ENCODE results near the gene FLNA.

The FLNA gene

GRCh38 chrX:154365052-154365600, 9.3 kb downstream of the FLNA start:
- TF ChIP-seq JUND (IDR thresholded peaks at IDR 0.05; ENCODE audit: low read depth): no peak
- in situ Hi-C loops (cut with HindIII; ENCODE audit: low pct_unique_long_range_greater_than_20kb, low sequenced_read_pairs): no loop called here

GRCh38 chrX:154363706-154364439, 10.6 kb downstream of the FLNA start:
- in situ Hi-C loops (cut with HindIII; ENCODE audit: low pct_unique_long_range_greater_than_20kb, low sequenced_read_pairs): no loop called here
- TF ChIP-seq JUND (IDR thresholded peaks at IDR 0.05; ENCODE audit: low read depth): no peak

More at GRCh38 chrX:154365052-154365600, 9.3 kb downstream of the FLNA start:
- DNase-seq (ENCODE audit: low read depth in 1 of 2, low spot score in 1 of 2): no peak

DNA sequence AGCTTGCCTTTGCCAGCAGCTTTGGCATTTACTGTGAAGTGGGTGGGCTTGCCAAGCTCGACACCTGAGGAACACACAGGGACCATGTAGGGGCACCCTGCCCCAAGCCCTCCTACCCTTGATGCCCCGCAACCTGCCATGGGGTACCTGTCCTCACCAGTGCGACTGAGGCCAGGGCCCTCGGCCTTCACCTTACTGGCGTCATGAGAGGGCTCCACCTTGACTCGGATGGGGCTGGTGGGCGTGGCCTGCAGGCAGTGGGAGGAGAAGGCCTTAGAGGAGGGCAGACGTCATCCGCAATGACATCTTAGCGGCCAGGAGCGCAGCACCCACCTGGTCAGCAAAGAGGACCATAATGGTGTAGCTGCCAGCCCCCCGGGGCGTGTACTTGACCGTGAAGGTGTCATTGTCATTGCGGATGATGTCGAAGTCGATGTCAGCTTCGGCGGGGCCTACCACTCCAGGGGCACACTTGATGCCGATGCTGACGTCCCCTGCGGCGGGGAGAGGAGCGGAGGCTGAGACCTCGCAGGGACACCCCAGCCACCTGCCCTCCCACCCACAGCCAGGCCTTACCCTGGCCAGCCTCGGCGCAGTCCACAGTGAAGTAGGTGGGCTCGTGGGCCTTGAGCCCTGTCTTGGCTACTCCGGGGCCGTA, 12.2 kb downstream of the FLNA start:
- no peak for DNase-seq (ENCODE audit: low read depth in 1 of 2, low spot score in 1 of 2)
- TF ChIP-seq JUND (IDR thresholded peaks at IDR 0.05; ENCODE audit: low read depth): no peak
- in situ Hi-C loops (cut with HindIII; ENCODE audit: low pct_unique_long_range_greater_than_20kb, low sequenced_read_pairs): no loop called here

More at GRCh38 chrX:154363706-154364439, 10.6 kb downstream of the FLNA start:
- DNase-seq (ENCODE audit: low read depth in 1 of 2, low spot score in 1 of 2): no peak

GRCh38 chrX:154360155-154360713, 14.2 kb downstream of the FLNA start:
- DNase-seq (ENCODE audit: low read depth in 1 of 2, low spot score in 1 of 2): no peak
- in situ Hi-C loops (cut with HindIII; ENCODE audit: low pct_unique_long_range_greater_than_20kb, low sequenced_read_pairs): no loop called here
- no peak for TF ChIP-seq JUND (IDR thresholded peaks at IDR 0.05; ENCODE audit: low read depth)

DNA sequence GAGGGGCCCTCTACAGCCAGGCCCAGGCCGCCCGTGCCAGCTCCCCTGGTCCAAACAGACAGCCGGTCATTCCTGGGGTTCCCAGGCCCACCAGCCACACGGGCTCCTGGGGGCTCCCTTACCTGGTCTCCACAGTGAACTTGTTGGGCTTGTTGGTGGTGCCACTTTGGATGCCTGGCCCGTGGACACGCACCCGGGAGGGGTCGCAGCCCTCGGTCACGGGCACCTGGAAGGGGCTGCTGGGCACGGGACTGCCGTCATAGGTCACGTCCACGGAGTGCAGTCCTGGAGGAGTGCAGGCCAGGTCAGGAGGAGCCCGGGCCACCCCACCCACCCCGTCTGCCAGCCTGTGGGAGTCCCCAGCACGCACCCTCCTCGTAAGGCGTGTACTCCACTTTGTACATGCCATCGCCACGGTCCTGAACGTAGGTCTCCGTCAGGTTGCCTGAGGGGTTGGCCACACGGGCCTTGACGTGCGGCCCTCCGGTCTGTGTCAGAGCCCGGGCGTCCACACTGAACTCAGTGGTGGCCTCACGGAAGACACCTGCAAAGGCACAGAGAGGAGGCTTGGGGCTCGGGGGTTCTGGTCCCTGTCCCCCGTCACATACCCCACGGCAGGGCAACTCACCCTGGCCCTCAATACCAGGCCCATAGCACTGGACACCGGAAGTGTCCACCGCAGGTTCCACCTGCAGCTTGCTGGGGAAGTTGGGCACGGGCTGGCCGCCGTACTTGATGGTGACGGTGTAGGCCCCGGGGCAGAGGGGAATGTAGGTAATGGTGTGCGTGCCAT, 14.9 kb downstream of the FLNA start:
- DNase-seq (ENCODE audit: low read depth in 1 of 2, low spot score in 1 of 2): no peak

GRCh38 chrX:154358829-154359228, 15.6 kb downstream of the FLNA start:
- in situ Hi-C loops (cut with HindIII; ENCODE audit: low pct_unique_long_range_greater_than_20kb, low sequenced_read_pairs): no loop called here
- TF ChIP-seq JUND (IDR thresholded peaks at IDR 0.05; ENCODE audit: low read depth): no peak
- DNase-seq (ENCODE audit: low read depth in 1 of 2, low spot score in 1 of 2): no peak

More for the DNA sequence above, 14.9 kb downstream of the FLNA start:
- in situ Hi-C loops (cut with HindIII; ENCODE audit: low pct_unique_long_range_greater_than_20kb, low sequenced_read_pairs): no loop called here
- no peak for TF ChIP-seq JUND (IDR thresholded peaks at IDR 0.05; ENCODE audit: low read depth)

- no peak for TF ChIP-seq JUND (IDR thresholded peaks at IDR 0.05; ENCODE audit: low read depth)
- no peak for DNase-seq (ENCODE audit: low read depth in 1 of 2, low spot score in 1 of 2)
- in situ Hi-C loops (cut with HindIII; ENCODE audit: low pct_unique_long_range_greater_than_20kb, low sequenced_read_pairs): no loop called here
Measured at GRCh38 chrX:154358011-154358410, 16.4 kb downstream of the FLNA start.

DNA sequence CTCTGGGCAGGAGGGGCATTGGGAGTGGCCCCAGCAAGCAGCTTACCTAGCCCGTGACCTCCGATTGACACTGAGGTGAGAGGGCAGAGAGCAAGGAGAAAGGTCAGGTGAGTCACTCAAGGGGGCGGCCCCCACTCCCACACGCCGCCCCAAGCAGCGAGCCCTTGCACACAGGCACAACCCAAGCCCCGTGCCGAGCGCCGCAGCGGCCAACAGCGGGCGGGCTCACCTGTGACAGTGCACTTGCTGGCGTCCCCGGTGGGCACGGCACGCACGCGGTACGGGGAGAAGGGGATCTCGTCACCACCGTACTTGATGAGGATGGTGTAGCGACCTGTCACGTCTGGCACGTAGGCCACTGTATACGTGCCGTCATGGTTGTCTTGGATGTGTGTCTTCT, 17.2 kb downstream of the FLNA start:
- TF ChIP-seq JUND (IDR thresholded peaks at IDR 0.05; ENCODE audit: low read depth): no peak
- no peak for DNase-seq (ENCODE audit: low read depth in 1 of 2, low spot score in 1 of 2)
- in situ Hi-C loops (cut with HindIII; ENCODE audit: low pct_unique_long_range_greater_than_20kb, low sequenced_read_pairs): no loop called here

GRCh38 chrX:154356596-154356995, 17.8 kb downstream of the FLNA start:
- TF ChIP-seq JUND (IDR thresholded peaks at IDR 0.05; ENCODE audit: low read depth): no peak
- no peak for DNase-seq (ENCODE audit: low read depth in 1 of 2, low spot score in 1 of 2)
- in situ Hi-C loops (cut with HindIII; ENCODE audit: low pct_unique_long_range_greater_than_20kb, low sequenced_read_pairs): no loop called here

DNA sequence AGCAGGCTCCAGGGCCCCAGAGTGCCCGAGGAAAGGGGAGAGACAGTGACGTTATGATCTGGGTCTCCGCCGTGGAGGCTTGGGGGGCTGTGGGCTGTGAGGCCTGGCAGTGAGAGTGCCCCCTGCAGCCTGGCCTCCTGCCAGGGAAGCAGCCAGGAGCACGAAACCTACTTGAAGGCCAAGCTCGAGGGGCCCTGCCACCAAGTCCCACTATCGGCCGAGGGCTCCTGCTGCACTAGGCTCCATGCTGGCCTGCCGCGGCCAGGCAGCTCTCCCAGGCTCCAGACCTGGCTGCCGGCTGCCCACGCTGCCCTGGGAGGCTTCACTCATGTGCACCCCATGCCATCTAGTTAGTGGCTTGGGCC, 18.7 kb downstream of the FLNA start:
- DNase-seq (ENCODE audit: low read depth in 1 of 2, low spot score in 1 of 2): no peak
- TF ChIP-seq JUND (IDR thresholded peaks at IDR 0.05; ENCODE audit: low read depth): no peak
- in situ Hi-C loops (cut with HindIII; ENCODE audit: low pct_unique_long_range_greater_than_20kb, low sequenced_read_pairs): no loop called here

DNA sequence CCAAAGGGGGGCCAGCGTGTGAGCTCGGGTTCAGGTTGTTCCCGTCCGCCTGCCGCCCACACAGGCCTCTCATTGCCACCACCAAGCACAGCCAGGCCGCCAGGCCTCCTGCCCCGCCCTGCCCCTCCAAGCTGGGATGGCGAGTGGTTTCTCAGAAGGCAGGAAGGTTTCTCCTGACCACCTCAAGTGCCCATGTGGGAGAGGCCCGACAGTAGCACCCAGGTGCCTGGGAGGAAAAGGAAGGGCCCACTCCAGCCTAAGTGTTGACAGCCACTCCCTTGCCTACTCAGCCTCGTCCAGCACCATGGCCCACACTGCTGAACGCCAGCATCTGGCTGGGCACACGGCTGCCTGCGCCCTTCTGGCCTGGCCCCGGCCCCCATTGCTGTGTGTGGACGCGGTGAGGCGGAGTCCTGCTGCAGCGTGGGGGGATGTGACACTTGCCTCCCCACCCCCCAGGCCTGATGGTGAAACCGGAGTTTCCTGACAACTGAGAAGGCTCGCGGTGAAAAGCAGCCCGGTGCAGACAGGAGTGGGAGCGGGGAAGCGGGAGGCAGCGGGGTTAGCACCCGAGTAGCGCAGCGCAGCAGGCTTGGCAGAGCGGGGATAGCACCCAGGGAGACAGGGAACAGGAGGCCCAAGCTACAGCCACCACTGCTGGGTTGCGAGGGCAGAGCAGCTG, 19.2 kb downstream of the FLNA start:
- in situ Hi-C loops (cut with HindIII; ENCODE audit: low pct_unique_long_range_greater_than_20kb, low sequenced_read_pairs): no loop called here
- no peak for TF ChIP-seq JUND (IDR thresholded peaks at IDR 0.05; ENCODE audit: low read depth)
- DNase-seq (ENCODE audit: low read depth in 1 of 2, low spot score in 1 of 2): no peak

DNA sequence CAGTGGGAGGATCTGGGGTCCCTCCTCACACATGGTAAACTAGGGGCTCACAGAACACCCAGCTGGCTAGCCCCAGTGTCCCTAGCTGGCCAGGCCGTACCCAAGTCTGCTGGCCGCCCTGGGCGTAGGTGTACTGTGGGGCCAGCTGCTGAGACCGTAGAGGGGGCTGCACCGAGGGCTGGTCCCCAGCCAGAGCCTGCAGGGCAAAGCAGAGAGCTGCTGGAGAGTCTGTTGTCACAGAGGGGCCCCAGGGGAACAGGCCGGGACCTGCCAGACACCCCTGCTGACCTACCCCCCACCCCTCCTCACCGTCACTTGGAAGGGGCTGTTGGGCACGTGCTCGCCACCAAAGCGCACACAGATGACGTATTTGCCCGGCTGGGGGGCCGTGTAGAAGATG, 19.9 kb downstream of the FLNA start:
- no peak for TF ChIP-seq JUND (IDR thresholded peaks at IDR 0.05; ENCODE audit: low read depth)
- no peak for DNase-seq (ENCODE audit: low read depth in 1 of 2, low spot score in 1 of 2)
- in situ Hi-C loops (cut with HindIII; ENCODE audit: low pct_unique_long_range_greater_than_20kb, low sequenced_read_pairs): no loop called here

Measured in T47D (cell line).